NCI-H2081 treated with DMSO at 0.1 percent for 48 hours (cell line): ENCODE data around the gene TP53AIP1.

Source experiments
- DNase-seq: peaks from one replicate; lab custom pipeline; 2025; lab: John Stamatoyannopoulos, UW

Gene TP53AIP1

DNA sequence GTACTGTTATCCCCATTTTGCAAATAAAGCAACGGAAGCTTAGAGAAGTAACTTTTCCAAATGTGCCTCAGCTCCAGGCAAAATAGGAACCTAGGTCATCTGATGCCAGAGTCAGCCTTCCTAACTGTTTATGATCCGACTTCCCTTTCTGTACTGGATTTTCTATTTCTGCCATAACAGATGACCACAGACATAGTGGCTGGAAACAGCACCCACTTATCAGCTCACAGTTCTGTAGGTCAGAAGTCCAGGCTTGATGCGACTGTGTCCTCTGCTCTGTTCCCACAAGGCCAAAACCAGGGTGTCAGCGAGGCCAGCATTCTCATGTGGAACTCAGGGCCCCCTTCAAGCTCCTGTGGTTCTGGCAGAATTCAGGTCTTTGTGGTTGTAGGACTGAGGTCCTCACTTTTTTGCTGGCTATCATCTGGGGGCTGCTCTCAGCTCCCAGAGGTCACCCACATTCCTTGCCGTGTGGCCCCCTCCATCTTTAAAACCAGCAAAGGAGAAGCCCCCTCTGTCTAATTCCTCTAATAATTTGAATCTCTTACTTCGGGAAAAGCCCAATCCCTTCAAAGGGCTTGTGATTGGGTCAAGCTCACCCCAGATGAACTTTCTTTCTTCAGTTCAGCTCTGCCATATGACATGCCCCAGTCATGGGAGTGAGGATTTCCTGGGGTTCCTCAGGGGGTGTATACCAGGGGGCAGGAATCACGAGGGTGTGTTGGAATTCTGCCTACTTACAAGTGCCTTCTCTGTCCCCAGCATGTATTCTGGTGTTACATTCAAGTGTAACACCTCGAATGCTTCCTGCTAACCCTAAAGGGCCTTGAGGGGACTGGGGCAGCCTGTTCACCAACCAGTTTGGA is 36.3 kb downstream of the TP53AIP1 start:
- no peak for DNase-seq

DNA sequence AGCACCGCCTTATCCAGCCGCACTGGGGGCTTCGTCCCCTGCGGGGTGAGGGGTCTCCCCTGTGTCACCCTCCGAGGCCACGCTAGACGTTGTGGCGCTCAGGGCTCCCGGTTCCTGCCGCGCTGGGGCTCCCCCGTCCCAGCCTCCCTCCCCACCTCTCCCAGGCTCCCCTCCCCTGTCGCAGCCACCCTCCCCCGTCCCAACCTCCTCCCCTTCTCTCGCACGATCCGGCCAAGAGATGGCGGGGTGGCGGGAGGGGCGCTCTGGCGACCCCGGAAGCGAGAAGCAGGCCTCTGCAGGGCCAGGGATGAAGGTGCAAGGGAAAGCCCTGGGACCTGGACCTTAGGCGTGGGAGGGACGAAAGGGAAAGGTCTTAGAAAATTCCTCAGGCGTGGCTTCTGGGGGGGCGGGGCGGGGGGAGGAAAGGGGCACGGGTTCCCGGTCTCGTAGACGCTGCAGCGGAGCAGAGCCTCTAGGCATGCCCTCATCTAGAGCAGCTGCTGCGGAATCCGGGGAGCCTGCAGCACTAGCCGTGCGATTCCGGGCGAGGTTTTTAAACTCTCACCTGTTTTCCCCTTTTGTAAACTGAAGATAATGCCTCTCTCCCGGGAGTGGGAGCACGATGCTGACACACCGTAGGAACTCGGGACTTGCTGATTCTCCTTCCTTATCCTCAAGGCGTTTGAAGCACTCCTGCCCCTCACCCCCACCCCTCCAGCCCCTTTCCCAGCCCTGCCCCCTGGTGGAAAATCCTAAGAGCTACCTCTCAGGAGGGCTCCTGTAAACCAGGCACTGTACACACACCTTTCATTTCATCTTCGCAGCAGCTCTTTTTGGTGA is 37.1 kb downstream of the TP53AIP1 start:
- DNase-seq: no peak

DNA sequence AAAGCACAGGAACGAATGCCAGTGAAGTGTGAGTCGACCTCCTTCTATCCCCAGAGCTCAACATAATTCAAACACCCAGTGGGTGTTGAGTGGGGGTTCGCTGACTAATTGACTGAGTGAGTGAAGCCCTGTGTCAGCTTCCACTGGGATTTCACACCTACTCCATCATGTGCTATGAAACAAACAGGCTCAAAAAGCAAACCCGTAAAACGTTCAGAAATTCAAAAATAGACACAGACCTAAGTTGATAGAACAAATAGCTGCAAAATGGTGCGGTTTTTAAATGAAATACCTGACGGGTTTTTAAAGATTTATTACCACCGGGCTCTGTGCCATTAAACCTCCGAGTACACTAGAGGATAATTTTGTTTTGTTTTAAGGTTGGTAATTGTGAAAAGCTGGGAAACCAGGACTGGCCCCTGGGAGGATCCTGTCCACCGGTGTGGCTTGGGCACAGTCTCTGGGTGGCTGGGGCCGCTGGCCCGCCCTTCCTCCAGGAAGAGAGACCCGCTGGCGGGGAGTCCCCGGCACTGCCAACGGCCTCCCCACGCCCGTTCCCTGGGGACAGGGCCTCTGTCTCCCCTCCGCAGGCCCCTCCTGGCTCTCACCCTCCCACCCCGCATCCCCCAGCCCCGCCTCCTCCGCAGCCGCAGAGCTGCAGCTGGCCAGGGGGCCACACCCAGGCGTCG is 37.9 kb downstream of the TP53AIP1 start:
- DNase-seq: no peak

DNA sequence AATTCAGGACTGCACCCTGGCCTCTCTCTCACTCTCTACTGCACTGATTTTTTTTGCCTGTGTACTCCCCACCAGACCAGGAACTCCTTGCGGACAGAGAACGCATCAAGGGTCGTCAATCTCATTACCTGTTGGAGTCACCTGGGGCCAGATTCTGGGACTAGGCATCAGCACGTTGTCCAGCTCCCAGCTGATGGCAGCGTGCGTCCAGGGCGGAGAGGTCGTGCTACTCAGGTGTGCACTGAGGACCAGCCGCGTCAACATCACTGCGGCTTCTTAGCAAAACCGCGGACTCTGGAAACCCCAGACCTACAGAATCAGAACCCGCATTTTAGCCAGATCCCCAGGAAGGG is 38.4 kb downstream of the TP53AIP1 start:
- no peak for DNase-seq

DNA sequence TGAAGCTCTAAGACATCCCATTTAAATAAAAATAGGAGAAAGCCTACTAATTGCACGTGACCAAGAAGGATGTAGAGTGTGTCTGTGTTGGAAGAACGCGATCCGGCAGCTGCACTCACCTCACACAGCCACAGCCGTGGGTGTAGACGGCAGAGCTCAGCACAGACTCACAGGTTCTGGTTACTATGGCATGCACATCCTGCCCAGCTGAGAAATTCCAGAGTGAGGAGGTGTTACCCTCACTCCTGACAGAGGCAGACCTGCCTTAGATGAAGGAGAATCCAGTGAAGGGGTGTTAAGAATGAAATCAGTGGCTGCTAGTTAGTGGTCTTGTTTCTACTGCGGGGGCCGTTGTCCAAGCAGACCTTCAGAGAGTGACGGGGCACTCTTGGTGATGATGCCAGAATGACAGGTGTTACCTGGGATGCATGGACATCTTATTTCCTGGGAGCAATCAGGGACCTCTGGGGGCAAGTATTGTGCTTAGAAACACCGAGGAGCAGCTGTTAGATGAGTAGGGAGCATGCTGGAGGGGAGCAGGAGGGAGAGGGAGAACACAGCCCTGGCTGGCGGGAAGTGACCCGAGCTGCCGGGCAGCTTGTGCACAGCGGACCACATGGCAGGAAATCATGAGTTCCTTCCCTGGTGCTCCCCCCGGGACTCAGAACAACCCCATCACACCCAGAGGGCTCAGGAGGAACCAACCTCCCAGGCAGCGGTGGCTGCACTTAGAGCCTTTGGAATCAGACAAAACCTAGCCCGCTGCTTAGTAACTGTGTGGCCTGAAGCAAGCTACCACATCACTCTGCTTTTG is 39.2 kb downstream of the TP53AIP1 start:
- DNase-seq: no peak

DNA sequence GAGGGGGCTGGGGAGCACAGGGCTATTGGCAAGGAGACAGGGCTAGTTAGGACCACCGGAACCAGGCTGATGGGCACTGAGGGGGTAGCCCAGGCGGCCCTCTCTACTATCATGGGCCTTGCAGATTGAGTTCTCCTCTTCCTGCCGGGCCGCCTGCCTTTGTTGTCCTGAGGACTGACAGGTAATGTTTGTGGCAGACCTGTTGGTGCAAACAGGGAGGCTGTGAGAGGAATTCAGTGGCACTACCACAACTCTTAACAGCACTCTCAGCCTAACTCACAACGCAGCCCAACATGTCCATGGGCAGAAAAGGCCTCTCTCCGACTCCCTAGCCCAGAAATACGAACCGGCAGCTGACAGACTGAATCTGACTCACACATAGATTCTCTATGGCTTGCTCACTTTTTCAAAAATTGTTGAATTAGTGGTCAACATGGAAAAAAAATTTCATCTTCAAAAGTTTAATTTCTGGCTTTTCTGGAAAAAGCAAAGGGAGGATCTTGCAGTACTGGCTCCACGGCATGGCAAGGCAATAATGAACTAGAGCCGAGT is 40.1 kb downstream of the TP53AIP1 start:
- DNase-seq: no peak

DNA sequence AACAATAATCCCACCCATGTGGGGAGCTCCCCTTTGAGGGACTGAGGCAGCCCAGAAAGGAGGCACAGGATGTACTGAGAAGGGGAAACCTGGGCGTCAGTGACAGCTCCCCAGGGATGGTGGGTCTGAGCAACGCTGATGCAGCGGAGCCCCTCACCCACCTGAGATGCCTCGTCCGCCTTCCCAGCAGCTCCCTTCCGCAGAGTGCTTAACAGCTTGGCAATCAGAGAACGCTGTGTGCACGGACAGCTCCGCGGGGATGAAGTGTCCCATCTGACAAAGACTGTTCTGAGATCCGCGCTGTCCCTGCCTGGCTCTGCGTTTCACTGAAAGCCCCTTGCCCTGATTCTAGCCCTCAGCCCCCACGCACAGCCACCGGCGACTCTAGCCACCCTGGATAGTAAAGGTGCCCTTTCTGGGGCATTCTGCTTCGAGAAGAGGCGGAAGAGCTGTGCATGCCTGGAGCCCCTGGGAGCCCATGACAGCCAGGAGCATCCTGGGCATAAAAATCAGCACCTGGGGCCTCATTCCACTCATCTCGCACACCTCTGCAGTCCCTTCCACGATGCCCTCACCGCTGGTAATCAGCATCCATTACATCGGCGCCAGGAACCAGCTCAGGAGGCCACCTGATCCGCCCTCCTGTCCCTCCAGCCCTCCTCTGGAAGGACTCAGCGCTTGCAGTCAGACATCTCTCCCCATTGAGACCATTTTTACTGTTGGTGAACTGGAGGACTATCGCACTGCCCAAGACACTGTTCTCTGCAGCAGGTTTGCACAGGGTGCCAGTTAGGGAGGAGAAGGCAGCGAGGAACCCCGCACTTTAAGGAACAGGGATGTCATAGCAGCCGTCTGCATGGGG is 40.8 kb downstream of the TP53AIP1 start:
- DNase-seq: no peak

DNA sequence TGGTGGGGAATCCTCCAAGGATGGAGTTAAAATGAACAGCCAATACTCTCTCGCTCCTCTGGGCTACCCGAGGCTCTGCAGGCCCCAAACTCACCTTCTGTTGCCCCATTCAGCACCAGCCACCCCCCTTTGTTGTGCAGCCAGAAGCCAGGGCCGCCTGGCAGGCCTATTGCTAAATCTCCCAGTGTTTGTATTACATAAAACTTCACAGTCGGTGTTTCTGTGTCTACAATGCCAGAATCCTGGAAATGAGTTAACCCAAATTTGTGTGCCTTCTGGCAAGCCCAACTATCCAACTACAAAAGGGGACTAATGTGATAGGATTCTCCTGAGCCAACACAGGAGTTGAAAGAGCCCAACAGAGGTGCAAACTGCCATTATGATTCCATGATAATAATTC is 42.2 kb downstream of the TP53AIP1 start:
- no peak for DNase-seq

DNA sequence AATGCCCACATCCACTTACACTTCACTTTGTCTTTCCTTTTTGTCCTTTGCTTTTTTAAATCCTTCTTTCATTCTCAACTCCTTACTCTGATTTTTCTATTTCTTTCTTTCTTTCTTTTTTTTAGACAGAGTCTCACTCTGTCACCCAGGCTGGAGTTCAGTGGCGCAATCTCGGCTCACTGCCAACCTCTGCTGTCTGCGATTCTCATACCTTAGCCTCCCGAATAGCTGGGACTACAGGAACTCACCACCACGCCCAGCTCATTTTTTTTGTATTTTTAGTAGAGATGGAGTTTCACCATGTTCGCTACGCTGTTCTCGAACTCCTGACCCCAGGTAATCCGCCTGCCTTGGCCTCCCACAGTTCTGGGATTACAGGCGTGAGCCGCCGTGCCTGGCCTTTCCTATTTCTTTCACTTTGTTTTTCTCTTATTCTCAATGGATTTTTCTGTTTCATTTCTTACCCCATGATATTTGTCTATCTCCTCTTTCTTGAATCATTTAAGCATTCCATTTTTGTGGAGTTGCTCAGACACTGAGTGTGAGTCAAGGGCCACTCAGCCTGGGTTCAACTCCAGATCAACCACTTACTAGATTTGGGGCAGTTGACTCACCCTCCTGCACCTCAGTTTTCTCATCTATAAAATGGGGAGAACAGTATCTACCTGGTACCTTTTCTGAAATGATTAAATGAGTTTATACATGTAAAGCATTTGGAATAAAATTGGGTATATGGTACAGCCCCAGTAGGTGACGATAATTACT is 43.9 kb downstream of the TP53AIP1 start:
- no peak for DNase-seq

DNA sequence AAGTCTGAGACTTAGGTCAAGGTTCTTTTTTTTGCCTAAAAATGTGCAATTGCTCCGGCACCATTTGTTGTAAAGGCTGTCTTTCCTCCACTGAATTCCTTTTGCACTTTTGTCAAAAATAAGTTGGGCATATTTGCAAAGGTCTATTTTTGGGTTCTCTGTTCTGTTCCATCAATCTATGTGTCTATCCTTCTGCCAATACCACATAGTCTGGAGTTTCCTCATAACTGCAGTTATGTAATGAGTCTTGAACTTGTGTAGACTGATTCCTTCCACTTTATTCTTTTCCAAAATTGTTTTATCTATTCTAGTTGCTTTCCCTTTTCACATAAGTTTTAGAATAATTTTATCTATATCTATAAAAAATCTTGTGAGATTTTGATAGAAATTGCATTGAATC is 44.8 kb downstream of the TP53AIP1 start:
- no peak for DNase-seq

DNA sequence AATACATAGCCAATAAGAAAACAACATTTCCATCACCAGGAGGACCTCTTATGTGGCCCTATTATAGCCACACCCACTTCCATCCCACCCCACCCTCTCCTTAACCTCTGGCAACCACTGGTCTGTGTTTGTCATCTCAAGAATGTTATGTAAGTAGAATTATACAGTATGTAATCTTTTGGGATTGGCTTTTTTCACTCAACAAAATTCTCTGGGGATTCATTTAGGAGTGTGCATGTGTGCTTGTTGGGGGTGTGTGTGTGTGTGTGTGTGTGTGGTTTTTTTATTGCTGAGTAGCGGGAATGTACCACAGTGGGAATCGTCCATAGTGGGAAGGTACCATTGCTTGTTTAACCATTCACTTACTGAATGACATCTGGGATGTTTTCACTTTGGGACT is 46.3 kb downstream of the TP53AIP1 start:
- no peak for DNase-seq

DNA sequence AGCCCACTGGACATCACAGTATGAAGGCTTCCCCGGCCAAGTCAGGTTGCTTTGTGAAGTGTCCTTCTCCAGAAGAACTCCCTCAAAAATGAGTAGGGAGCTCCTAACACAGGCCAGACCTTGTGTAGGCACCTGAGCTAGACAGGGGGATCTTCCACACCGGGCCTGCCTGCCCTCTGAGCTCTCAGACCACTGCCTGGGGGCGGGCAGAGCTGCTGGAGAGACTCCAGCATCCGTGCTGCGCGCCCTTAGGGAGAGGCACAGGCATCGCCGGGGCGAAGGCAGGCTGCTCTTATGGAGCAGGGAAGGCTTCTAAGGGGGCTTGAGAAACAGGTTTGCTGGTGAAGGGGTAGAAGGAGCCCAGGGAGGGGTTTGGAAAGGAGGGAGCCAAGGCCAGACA is 47.1 kb downstream of the TP53AIP1 start:
- DNase-seq: no peak

DNA sequence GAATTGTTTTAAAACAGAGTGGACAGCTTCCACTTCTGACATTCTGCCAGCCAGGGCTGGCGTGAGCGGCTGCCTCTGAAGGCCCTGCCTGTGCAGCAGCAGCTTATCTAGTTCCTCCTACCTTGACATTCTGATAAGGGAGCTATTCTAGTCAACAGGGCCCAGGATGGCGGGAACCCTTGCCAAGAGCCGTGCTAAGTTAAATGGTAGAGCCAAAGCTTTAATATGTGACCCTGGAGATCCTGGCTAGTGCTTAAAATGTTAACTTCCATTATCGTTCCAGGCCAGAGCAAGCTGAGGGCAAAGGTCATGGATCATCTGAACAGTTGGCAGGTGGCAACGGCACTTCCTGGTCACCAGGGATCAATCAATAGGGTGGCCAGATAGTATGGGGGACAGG is 48.0 kb downstream of the TP53AIP1 start:
- DNase-seq: no peak

DNA sequence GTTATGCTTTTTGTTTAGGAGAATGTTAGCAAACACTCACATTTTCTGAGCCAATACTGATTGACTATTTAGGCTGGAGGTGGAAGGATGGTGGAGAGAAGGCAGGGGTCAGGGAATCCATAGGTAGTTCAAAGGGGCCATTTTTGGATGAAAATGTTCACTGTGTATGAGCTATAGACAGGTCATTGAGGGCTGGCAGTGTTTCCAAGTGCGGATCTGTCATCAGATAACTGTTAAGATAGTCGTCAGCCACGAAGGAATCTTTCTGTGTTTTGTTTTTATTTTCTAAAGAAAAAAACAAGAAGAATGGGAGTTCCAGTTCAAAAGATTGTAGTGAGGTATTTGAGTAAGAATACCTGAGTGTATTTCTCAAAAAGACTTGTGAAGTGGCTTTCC is 48.4 kb downstream of the TP53AIP1 start:
- DNase-seq: no peak

DNA sequence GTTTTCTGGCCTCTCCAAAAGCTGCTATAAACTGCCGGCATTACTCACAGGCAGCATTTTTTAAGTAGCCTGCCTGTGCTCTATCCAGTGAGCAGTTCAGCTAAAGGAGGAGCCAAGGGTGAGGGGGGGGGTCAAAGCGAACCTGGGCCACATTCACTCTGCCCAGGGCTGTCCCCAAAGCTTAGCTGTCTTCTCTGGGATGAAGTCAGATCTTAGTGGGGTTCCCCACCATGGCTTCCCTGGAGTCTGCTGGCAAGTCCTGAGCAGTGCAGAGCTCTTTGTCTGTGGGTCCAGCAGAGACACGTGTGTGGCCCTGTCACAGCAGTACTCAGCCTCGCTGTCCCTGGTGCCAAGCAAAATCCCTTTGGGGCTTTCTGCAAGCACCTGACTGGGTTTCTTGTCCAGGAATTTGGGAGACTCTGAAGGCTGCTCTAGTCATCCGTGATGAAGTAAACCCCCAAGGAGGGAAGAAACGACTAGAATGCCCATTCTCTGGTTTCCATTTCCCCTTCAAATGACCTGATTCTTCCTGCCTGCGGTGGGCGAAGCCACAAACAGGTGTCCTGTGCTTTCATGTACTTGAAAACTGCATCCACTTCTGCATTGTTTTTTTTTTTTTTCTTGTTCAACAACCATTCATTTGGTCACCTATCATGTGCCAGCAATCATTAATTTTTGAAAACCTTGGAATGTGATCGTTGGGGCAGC is 48.9 kb downstream of the TP53AIP1 start:
- DNase-seq: no peak

DNA sequence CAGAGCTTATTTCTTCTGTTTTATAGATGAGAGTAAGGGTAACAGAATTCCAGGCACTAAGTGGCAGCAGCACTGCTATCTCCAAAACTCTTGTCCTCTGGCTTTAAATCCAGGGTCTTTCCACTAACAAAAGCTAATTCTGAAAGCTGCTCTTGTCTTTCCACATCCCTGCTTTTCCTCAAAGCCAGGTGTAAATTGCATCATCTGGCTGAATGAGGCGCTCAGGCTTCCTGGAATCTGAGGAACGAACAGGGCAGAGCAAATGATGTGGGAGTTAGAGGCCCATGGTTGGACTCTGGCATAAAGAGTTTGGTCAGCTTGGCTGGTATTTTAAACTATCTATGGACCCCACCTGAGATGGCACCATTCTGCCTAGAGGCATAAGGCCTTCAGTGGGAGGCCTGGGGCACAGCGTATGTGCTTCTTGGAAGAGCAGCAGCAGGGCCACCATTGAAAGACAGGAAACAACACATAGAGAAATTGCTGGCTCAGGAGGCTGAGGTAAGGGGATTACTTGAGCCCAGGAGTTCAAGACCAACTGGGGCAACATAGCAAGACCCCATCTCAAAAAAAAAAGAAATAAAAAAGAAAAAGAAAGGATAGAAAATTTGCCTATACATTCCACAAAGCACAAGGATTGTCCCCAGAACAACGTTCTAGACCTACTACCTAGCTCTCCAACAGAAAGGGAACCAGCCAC is 49.7 kb downstream of the TP53AIP1 start:
- DNase-seq: no peak

DNA sequence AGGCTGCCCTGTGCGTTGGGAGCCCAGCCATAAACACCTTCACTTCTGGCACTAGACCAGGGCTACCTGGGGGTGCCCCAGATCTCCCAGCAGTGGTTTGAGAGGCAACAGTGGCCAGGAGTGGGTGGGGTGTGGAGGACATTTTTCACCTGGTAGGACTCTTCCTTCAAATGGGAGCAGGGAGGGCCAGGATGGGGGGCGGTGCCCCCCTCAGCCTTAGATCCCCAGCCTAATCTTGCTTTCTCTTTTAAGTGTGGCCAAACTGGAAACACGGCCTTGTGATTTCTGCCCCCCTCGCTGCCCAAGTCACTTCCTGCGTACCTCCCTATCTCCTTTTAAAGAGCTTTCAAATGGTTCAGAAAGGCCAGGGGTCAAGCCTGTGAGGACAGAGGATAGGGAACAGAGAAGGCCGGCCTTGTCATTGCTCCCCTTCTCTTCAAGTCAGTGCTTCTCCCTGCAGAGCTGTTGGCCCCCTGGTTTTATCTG is 50.7 kb downstream of the TP53AIP1 start:
- DNase-seq: no peak
